GM12865 (cell line): ENCODE measurements around the gene CACNA2D4.

Source experiments
- DNase-seq: peaks from one replicate; pipeline ENCODE4 v3.0.0; 2010; ENCODE audit warnings: low read depth
- H3K4me3 ChIP-seq: 2 replicates; pipeline ENCODE4 v1.5.1; 2011; ENCODE audit warnings: mild to moderate bottlenecking, low read depth, low read length, control low read depth
- CTCF ChIP-seq: IDR thresholded peaks from 2 replicates; pipeline ENCODE4 v1.5.1; 2011; ENCODE audit warnings: low read length, control low read depth, low read depth, inconsistent platforms; ENCODE audit not compliant: insufficient read depth; ENCODE audit errors: missing control alignments

Gene CACNA2D4

GRCh38 chr12:1796515-1797010 lies 121.9 kb downstream of the CACNA2D4 start:
- peak; percentile 67 for DNase-seq
- peak overlapping the region; percentile 86 for H3K4me3 ChIP-seq
- no peak for TF ChIP-seq CTCF

GRCh38 chr12:1795785-1796514 lies 122.5 kb downstream of the CACNA2D4 start:
- DNase-seq, result peak; percentile 97
- peak overlapping the region; percentile 86 for H3K4me3 ChIP-seq
- TF ChIP-seq CTCF, result peak; percentile 85

- no peak for TF ChIP-seq CTCF
- no peak for DNase-seq
- no peak overlapping the region for H3K4me3 ChIP-seq
Measured at GRCh38 chr12:1795221-1795784, 123.1 kb downstream of the CACNA2D4 start.

GRCh38 chr12:1794440-1795090 lies 123.9 kb downstream of the CACNA2D4 start:
- DNase-seq, result no peak
- H3K4me3 ChIP-seq, result no peak overlapping the region
- no peak for TF ChIP-seq CTCF

GRCh38 chr12:1793426-1794210 lies 124.8 kb downstream of the CACNA2D4 start:
- TF ChIP-seq CTCF, result no peak
- no peak overlapping the region for H3K4me3 ChIP-seq
- no peak for DNase-seq

- no peak for DNase-seq
- H3K4me3 ChIP-seq, result no peak overlapping the region
- TF ChIP-seq CTCF, result no peak
Measured at GRCh38 chr12:1792406-1792805, 126.0 kb downstream of the CACNA2D4 start.
